RWPE2 (cell line): ENCODE results near the gene MIB1.

Experiments used
- ATAC-seq: fragments of 200-7000 bp; cut with Tn5 transposase; 3 replicates; pipeline ENCODE4 v1.9.1; 2021; ENCODE audit warnings: low read depth
- DNase-seq: peaks from one replicate; pipeline ENCODE4 v3.0.0-alpha.2; 2020; ENCODE audit warnings: low spot score
- H3K27ac ChIP-seq: fragments of 450-650 bp; 2 replicates; pipeline ENCODE4 v1.5.1; 2017; ENCODE audit warnings: mild to moderate bottlenecking; ENCODE audit not compliant: poor library complexity, severe bottlenecking
- H3K27me3 ChIP-seq: fragments of 250-450 bp; sonication (Bioruptor Pico); 2 replicates; pipeline ENCODE4 v1.5.1; 2021; ENCODE audit warnings: mild to moderate bottlenecking, moderate library complexity; ENCODE audit not compliant: insufficient read depth, poor library complexity, severe bottlenecking
- H3K36me3 ChIP-seq: fragments of 250-450 bp; sonication (Bioruptor Pico); 2 replicates; pipeline ENCODE4 v1.5.1; 2020; ENCODE audit warnings: low read depth, mild to moderate bottlenecking, moderate library complexity
- H3K4me1 ChIP-seq: fragments of 250-450 bp; sonication (Bioruptor Pico); 2 replicates; pipeline ENCODE4 v1.5.1; 2021; ENCODE audit warnings: mild to moderate bottlenecking, moderate library complexity; ENCODE audit not compliant: insufficient read depth, poor library complexity, severe bottlenecking
- H3K4me3 ChIP-seq: fragments of 250-450 bp; sonication (Bioruptor Pico); 2 replicates; pipeline ENCODE4 v1.5.1; 2021; ENCODE audit warnings: mild to moderate bottlenecking, moderate library complexity; ENCODE audit not compliant: severe bottlenecking
- H3K9me3 ChIP-seq: fragments of 250-450 bp; sonication (Bioruptor Pico); 2 replicates; pipeline ENCODE4 v1.5.1; 2021; ENCODE audit warnings: mild to moderate bottlenecking, moderate library complexity; ENCODE audit not compliant: severe bottlenecking
- CTCF ChIP-seq: fragments of 450-650 bp; IDR thresholded peaks from one replicate; pipeline ENCODE4 v1.5.1; 2017; ENCODE audit warnings: mild to moderate bottlenecking, moderate library complexity; ENCODE audit not compliant: poor library complexity, severe bottlenecking

Gene MIB1

GRCh38 chr18:21740538-21741311, at the start of gene MIB1:
MIB1 (plus strand) TSS chr18:21740792; CDS start chr18:21741584, 792 bp downstream.
- Histone ChIP-seq H3K36me3 (0 out of 2 replicates have a peak, but pooled peaks cover 4% of the 10 kb centered on the region), H3K9me3 (no peaks in the 10 kb centered on the region), H3K4me3 (peak within 1 kb of the TSS; percentile 71), H3K27me3 (no peaks in the 10 kb centered on the region), H3K4me1 (peaks cover 4% of the 10 kb centered on the region), H3K27ac (peak within 1 kb of the TSS; percentile 74)
- TF ChIP-seq CTCF, result no peak
- ATAC-seq (peak; percentile 97), DNase-seq (peak; percentile 95)

- TF ChIP-seq CTCF, result no peak
- Histone ChIP-seq H3K27ac (no peak overlapping the region), H3K4me3 (no peak overlapping the region), H3K36me3 (peaks cover 11% of the 10 kb centered on the region), H3K4me1 (no peaks in the 10 kb centered on the region), H3K9me3 (peaks cover 5% of the 10 kb centered on the region), H3K27me3 (no peaks in the 10 kb centered on the region)
- ATAC-seq (no peak), DNase-seq (no peak)
These were observed 47.3 kb upstream of the MIB1 start for GRCh38 chr18:21693322-21693721.

- Histone ChIP-seq H3K4me1 (no peaks in the 10 kb centered on the region), H3K36me3 (peaks cover 20% of the 10 kb centered on the region)
- TF ChIP-seq CTCF, result no peak
These were observed 40.0 kb upstream of the MIB1 start for GRCh38 chr18:21700528-21701075.

GRCh38 chr18:21701621-21702020, 39.0 kb upstream of the MIB1 start:
- Histone ChIP-seq H3K4me3 (no peak overlapping the region), H3K27ac (no peak overlapping the region), H3K9me3 (no peaks in the 10 kb centered on the region), H3K27me3 (no peaks in the 10 kb centered on the region), H3K4me1 (no peaks in the 10 kb centered on the region), H3K36me3 (peaks cover 20% of the 10 kb centered on the region)
- TF ChIP-seq CTCF, result no peak
- DNase-seq, result no peak
- no peak for ATAC-seq

More at GRCh38 chr18:21700528-21701075, 40.0 kb upstream of the MIB1 start:
- H3K27me3 ChIP-seq, result no peaks in the 10 kb centered on the region
- ATAC-seq, result no peak
- no peak overlapping the region for H3K27ac ChIP-seq
- DNase-seq, result no peak
- no peaks in the 10 kb centered on the region for H3K9me3 ChIP-seq
- H3K4me3 ChIP-seq, result no peak overlapping the region

- Histone ChIP-seq H3K4me3 (no peak overlapping the region), H3K36me3 (peaks cover 18% of the 10 kb centered on the region), H3K27me3 (no peaks in the 10 kb centered on the region), H3K27ac (peak overlapping the region; percentile 58), H3K4me1 (no peaks in the 10 kb centered on the region), H3K9me3 (no peaks in the 10 kb centered on the region)
- TF ChIP-seq CTCF, result no peak
- ATAC-seq (no peak), DNase-seq (no peak)
These were observed 38.0 kb upstream of the MIB1 start for GRCh38 chr18:21702602-21703001.
